AG04450 (cell line): ENCODE measurements around the gene CCDC66. TPM values are rescaled to one million over a fixed set of nuclear protein-coding genes. Genes with fewer than 3 reads are reported as not detected.
"Not testable (repeated sequence)": the region's sequence is repeated elsewhere in the genome, so short reads cannot be mapped to it uniquely, and the experiment has no call there.

Source experiments
- CTCF ChIA-PET: fragments of 300-600, 350-600 bp; formaldehyde crosslinking; extraction: SDS; loops from one replicate; lab custom pipeline; 2022; ENCODE audit warnings: antibody characterized with exemption, inconsistent platforms; lab: Charles Lee
- POLR2A ChIA-PET: fragments of 350-600 bp; formaldehyde crosslinking; extraction: SDS; loops from one replicate; lab custom pipeline; 2021; ENCODE audit warnings: antibody characterized with exemption, inconsistent platforms; lab: Yijun Ruan, JAX
- DNase-seq: peaks from one replicate; pipeline ENCODE4 v3.0.0-alpha.2; 2011; ENCODE audit warnings: low read depth, low spot score
- H3K27ac ChIP-seq: one replicate; pipeline ENCODE4 v1.5.1; 2012; ENCODE audit warnings: low read depth, low read length, control low read depth
- H3K27me3 ChIP-seq: one replicate; pipeline ENCODE4 v1.6.0; 2012; ENCODE audit warnings: low read length; ENCODE audit not compliant: control insufficient read depth, insufficient read depth
- H3K4me3 ChIP-seq: 2 replicates; pipeline ENCODE4 v1.5.1; 2011; ENCODE audit warnings: mild to moderate bottlenecking, low read depth, low read length, control low read depth
- H3K9me3 ChIP-seq: 2 replicates; pipeline ENCODE4 v1.5.1; 2012; ENCODE audit warnings: low read length; ENCODE audit not compliant: control insufficient read depth, insufficient read depth
- CTCF ChIP-seq: IDR thresholded peaks from 2 replicates; pipeline ENCODE4 v1.5.1; 2011; ENCODE audit warnings: low read depth, low read length, control low read depth, inconsistent platforms
- polyA plus RNA-seq: library from polyadenylated mRNA; depleted of rRNA; stranded (reverse); fragments of >200 nt; gene quantifications from 2 replicates; pipeline ENCODE4 v1.2.3, GENCODE V29; 2011

The CCDC66 gene
- polyA plus RNA-seq, 1 experiment, result 12.9 TPM

DNA sequence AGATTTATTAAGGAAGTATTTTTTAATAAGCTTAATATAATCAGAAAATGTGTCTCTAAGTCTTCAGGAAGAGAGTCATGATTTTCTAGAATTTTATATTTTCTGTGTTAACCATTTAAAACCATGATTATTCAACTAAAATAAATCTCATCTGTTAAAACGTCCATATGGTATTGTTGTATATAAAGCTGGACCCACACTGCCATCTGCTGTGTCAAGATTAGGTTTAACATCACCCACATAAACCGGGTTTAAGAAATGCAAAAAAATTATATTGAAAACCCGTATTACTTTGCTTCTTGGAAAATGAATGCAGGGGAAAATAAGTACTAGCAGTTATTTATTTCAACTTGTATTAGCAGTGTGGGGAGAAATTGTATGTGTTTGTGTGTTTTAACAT, 9.5 kb upstream of the CCDC66 start:
- CTCF ChIA-PET, result interaction anchor here (0.8 to 1.5 kb wide), 3 partner anchors 17 to 206 kb away, joined by 3 to 10 read pairs (median 4); no protein-coding TSS in a partner anchor
- Histone ChIP-seq H3K27me3 (peaks cover 5% of the 10 kb centered on the region), H3K9me3 (no peaks in the 10 kb centered on the region), H3K4me3 (no peak overlapping the region), H3K27ac (no peak overlapping the region)
- TF ChIP-seq CTCF, result no peak
- no peak for DNase-seq
- POLR2A ChIA-PET, result no interaction called here

GRCh38 chr3:56557831-56558170, 826 bp downstream of the CCDC66 start:
- CTCF ChIA-PET, result interaction anchor here (1.0 to 2.2 kb wide), 3 partner anchors 15 to 438 kb away, joined by 3 to 7 read pairs (median 4); no protein-coding TSS in a partner anchor
- POLR2A ChIA-PET, result interaction anchor here (0.7 kb wide), 1 partner anchor 1466 kb away, joined by 5 read pairs; no protein-coding TSS in a partner anchor

DNA sequence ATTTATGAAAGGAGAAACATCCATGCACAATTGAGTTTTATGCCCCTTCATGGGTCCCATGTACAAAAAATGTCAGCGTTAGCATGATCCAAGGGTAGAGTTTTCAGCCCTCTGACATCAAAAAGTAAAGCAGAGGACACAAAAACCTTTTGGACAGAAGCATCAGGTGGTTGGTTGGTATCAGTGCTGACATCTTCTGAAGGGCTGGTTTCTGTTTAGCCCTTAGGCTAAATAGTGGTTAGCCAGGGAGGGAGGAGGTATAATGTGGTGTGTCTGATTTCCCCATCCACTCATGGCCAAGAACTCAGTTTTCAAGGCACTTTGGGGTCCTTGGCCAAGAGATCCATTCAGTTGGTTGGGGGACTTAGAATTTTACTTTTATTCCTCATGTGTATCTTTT, 16.5 kb downstream of the CCDC66 start:
- no peaks in the 10 kb centered on the region for H3K27me3 ChIP-seq
- ChIA-PET CTCF (no interaction called here), POLR2A (no interaction called here)
- TF ChIP-seq CTCF, result no peak
- H3K27ac ChIP-seq, result no peak overlapping the region
- H3K9me3 ChIP-seq, result no peaks in the 10 kb centered on the region
- no peak for DNase-seq
- H3K4me3 ChIP-seq, result no peak overlapping the region

More at GRCh38 chr3:56557831-56558170, 826 bp downstream of the CCDC66 start:
- TF ChIP-seq CTCF, result no peak
- DNase-seq, result no peak
- Histone ChIP-seq H3K9me3 (no peaks in the 10 kb centered on the region), H3K4me3 (peak overlapping the region; percentile 91), H3K27ac (no peak overlapping the region), H3K27me3 (peaks cover 4% of the 10 kb centered on the region)

DNA sequence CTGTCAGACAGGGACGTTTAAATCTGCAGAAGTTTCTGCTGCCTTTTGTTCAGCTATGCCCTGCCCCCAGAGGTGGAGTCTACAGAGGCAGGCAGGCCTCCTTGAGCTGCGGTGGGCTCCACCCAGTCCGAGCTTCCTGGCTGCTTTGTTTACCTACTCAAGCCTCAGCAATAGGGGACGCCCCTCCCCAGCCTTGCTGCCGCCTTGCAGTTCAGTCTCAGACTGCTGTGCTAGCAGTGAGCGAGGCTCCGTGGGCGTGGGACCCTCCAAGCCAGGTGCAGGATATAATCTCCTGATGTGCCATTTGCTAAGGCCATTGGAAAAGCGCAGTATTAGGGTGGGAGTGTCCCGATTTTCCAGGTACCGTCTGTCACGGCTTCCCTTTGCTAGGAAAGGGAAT, 25.0 kb downstream of the CCDC66 start:
- H3K4me3 ChIP-seq, H3K9me3 ChIP-seq, H3K27ac ChIP-seq, CTCF ChIA-PET, H3K27me3 ChIP-seq, POLR2A ChIA-PET, DNase-seq: not testable (repeated sequence)

- H3K27me3 ChIP-seq, CTCF ChIA-PET, POLR2A ChIA-PET, H3K27ac ChIP-seq, H3K4me3 ChIP-seq, DNase-seq, H3K9me3 ChIP-seq: not testable (repeated sequence)
Observed at GRCh38 chr3:56584275-56584674, 27.3 kb downstream of the CCDC66 start.

GRCh38 chr3:56590814-56591213, 33.8 kb downstream of the CCDC66 start:
- POLR2A ChIA-PET, result interaction anchor here (0.6 kb wide), 1 partner anchor 39 kb away, joined by 3 read pairs; no protein-coding TSS in a partner anchor
- no peaks in the 10 kb centered on the region for H3K27me3 ChIP-seq
- DNase-seq, result no peak
- H3K9me3 ChIP-seq, result 0 out of 2 replicates have a peak, but pooled peaks cover under 1% of the 10 kb centered on the region
- no peak for TF ChIP-seq CTCF
- H3K4me3 ChIP-seq, result no peak overlapping the region
- CTCF ChIA-PET, result no interaction called here
- no peak overlapping the region for H3K27ac ChIP-seq
